HG03520 (cell line): ENCODE data around the gene SFMBT1.

ENCODE experiments used
- ATAC-seq: cut with Tn5 transposase; IDR thresholded peaks from one replicate; pipeline ENCODE4 v1.9.1; 2021; ENCODE audit warnings: mild to moderate bottlenecking, moderate library complexity; ENCODE audit not compliant: unreplicated experiment

The SFMBT1 gene

GRCh38 chr3:52925405-52926313, 120.2 kb downstream of the SFMBT1 start:
- ATAC-seq, result no peak

GRCh38 chr3:52923963-52924362, 121.9 kb downstream of the SFMBT1 start:
- no peak for ATAC-seq

GRCh38 chr3:52920841-52921240, 125.0 kb downstream of the SFMBT1 start:
- ATAC-seq, result no peak

GRCh38 chr3:52917044-52917443, 128.8 kb downstream of the SFMBT1 start:
- ATAC-seq, result no peak

GRCh38 chr3:52915294-52915693, 130.6 kb downstream of the SFMBT1 start:
- ATAC-seq, result no peak

- ATAC-seq, result no peak
Measured at GRCh38 chr3:52912885-52913731, 132.8 kb downstream of the SFMBT1 start.

GRCh38 chr3:52910823-52911222, 135.1 kb downstream of the SFMBT1 start:
- ATAC-seq, result no peak

GRCh38 chr3:52907497-52907896, 138.4 kb downstream of the SFMBT1 start:
- no peak for ATAC-seq

GRCh38 chr3:52904552-52904951, 141.3 kb downstream of the SFMBT1 start:
- no peak for ATAC-seq

- no peak for ATAC-seq
Measured at GRCh38 chr3:52904000-52904399, 141.9 kb downstream of the SFMBT1 start.

- peak; percentile 88 for ATAC-seq
Measured at GRCh38 chr3:52897130-52898122, 148.4 kb downstream of the SFMBT1 start, which contains the start of gene STIMATE. Gene STIMATE, minus strand, starts transcription at chr3:52897548. Its CDS starts 98 bp downstream, at chr3:52897450.

- ATAC-seq, result no peak
Measured at GRCh38 chr3:52896613-52897012, 149.3 kb downstream of the SFMBT1 start.

- ATAC-seq, result no peak
Measured at GRCh38 chr3:52896151-52896550, 149.7 kb downstream of the SFMBT1 start.

GRCh38 chr3:52895418-52895817, 150.5 kb downstream of the SFMBT1 start:
- ATAC-seq, result no peak

- no peak for ATAC-seq
Measured at GRCh38 chr3:52894756-52895155, 151.1 kb downstream of the SFMBT1 start.

- ATAC-seq, result no peak
Measured at GRCh38 chr3:52893723-52894122, 152.2 kb downstream of the SFMBT1 start.

GRCh38 chr3:52892625-52893311, 153.1 kb downstream of the SFMBT1 start:
- no peak for ATAC-seq

- no peak for ATAC-seq
Measured at GRCh38 chr3:52892290-52892624, 153.6 kb downstream of the SFMBT1 start.

- no peak for ATAC-seq
Measured at GRCh38 chr3:52891615-52892081, 154.2 kb downstream of the SFMBT1 start.

GRCh38 chr3:52891164-52891563, 154.7 kb downstream of the SFMBT1 start:
- no peak for ATAC-seq
